A549 (cell line): ENCODE measurements around the gene CUX1. TPM values are rescaled to one million over a fixed set of nuclear protein-coding genes. Genes with fewer than 3 reads are reported as not detected.

Experiments used
- ATAC-seq, 2 experiments: fragments of 200-7000 bp in 1 of 2; fragments of >200 bp in 1 of 2; cut with Nextera tagmentation in 1 of 2; cut with Tn5 transposase in 1 of 2; 3 replicates each; pipeline versions ENCODE4 v1.8.0 to v1.9.1; 2018 to 2020; ENCODE audit warnings: mild to moderate bottlenecking in 1 of 2, moderate library complexity in 1 of 2
- CTCF ChIA-PET: fragments of 300-600 bp; sonication (Branson Sonifier 250); formaldehyde crosslinking; extraction: SDS; loops from one replicate; lab custom pipeline; 2021; ENCODE audit warnings: antibody characterized with exemption, inconsistent platforms; lab: Yijun Ruan, JAX
- POLR2A ChIA-PET: fragments of 350-600 bp; formaldehyde crosslinking; extraction: SDS; loops from one replicate; lab custom pipeline; 2021; ENCODE audit warnings: antibody characterized with exemption, inconsistent platforms; lab: Yijun Ruan, JAX
- DNase-seq, 2 experiments: peaks; one replicate each; pipeline versions ENCODE4 v3.0.0 to v3.0.0-alpha.2; 2011 to 2016; ENCODE audit warnings: low read depth in 1 of 2, low spot score in 1 of 2
- FAIRE-seq: peaks from 2 replicates; lab custom pipeline; 2011; peaks lifted over from hg19 to GRCh38; lab: Jason Lieb, UNC
- H3K27ac ChIP-seq, 2 experiments: fragments of >200 bp; sonication (Bioruptor Twin); formaldehyde crosslinking; 3 replicates each; pipeline ENCODE4 v1.5.1; 2016 to 2017
- H3K4me1 ChIP-seq: fragments of >200 bp; sonication (Bioruptor Twin); formaldehyde crosslinking; 3 replicates; pipeline ENCODE4 v1.6.1; 2016
- H3K4me2 ChIP-seq: fragments of >200 bp; sonication (Bioruptor Twin); formaldehyde crosslinking; 3 replicates; pipeline ENCODE4 v1.6.1; 2016
- H3K4me3 ChIP-seq: fragments of >200 bp; sonication (Bioruptor Twin); formaldehyde crosslinking; 3 replicates; pipeline ENCODE4 v1.5.1; 2016
- H3K9me3 ChIP-seq: fragments of >200 bp; sonication (Bioruptor Twin); formaldehyde crosslinking; 3 replicates; pipeline ENCODE4 v1.6.1; 2016
- BHLHE40 ChIP-seq: IDR thresholded peaks from 2 replicates; pipeline ENCODE4 v1.6.1; 2012; ENCODE audit warnings: low read depth, low read length, inconsistent platforms
- CBX2 ChIP-seq: fragments of 200-600 bp; sonication (generic); IDR thresholded peaks from 2 replicates; pipeline ENCODE4 v1.6.1; 2016; ENCODE audit warnings: low read depth, mild to moderate bottlenecking, borderline replicate concordance
- CEBPB ChIP-seq, 2 experiments: fragments of >200 bp in 1 of 2; sonication (Bioruptor Twin) in 1 of 2; formaldehyde crosslinking in 1 of 2; IDR thresholded peaks; 2 replicates each; pipeline ENCODE4 v1.6.1; 2012 to 2016
- EHMT2 ChIP-seq: fragments of 200-600 bp; sonication (generic); IDR thresholded peaks from 2 replicates; pipeline ENCODE4 v1.6.1; 2016; ENCODE audit warnings: antibody characterized with exemption, low read depth, mild to moderate bottlenecking, moderate library complexity
- ELK1 ChIP-seq: fragments of 150-350 bp; IDR thresholded peaks from 2 replicates; pipeline ENCODE4 v1.6.1; 2014; ENCODE audit warnings: low read depth, mild to moderate bottlenecking, low read length
- EP300 ChIP-seq, 2 experiments: fragments of >200 bp; sonication (Bioruptor Twin); formaldehyde crosslinking; IDR thresholded peaks; 2 replicates in 1 of 2; 3 replicates in 1 of 2; pipeline ENCODE4 v1.6.1; 2016 to 2017
- ESRRA ChIP-seq: fragments of 150-350 bp; IDR thresholded peaks from 2 replicates; pipeline ENCODE4 v1.6.1; 2014; ENCODE audit warnings: mild to moderate bottlenecking, low read length, borderline replicate concordance
- FOSB ChIP-seq: fragments of 250-450 bp; sonication (Bioruptor Pico); IDR thresholded peaks from 2 replicates; pipeline ENCODE4 v1.5.0; 2020; ENCODE audit warnings: mild to moderate bottlenecking, moderate library complexity
- FOSL2 ChIP-seq, 2 experiments: fragments of 450-650 bp in 1 of 2; fragments of >200 bp in 1 of 2; sonication (Bioruptor Twin) in 1 of 2; formaldehyde crosslinking; IDR thresholded peaks; 2 replicates each; pipeline versions ENCODE4 v1.5.0 to v1.6.1; 2016 to 2020; ENCODE audit warnings: mild to moderate bottlenecking in 1 of 2, moderate library complexity in 1 of 2
- FOXS1 ChIP-seq: fragments of 250-450 bp; sonication (Bioruptor Pico); IDR thresholded peaks from 2 replicates; pipeline ENCODE4 v1.5.0; 2020; ENCODE audit warnings: mild to moderate bottlenecking, moderate library complexity
- GATA3 ChIP-seq: IDR thresholded peaks from 2 replicates; pipeline ENCODE4 v1.6.1; 2012; ENCODE audit warnings: borderline replicate concordance
- JUN ChIP-seq, 2 experiments: fragments of >200 bp; sonication (Bioruptor Twin); formaldehyde crosslinking; IDR thresholded peaks; 2 replicates in 1 of 2; 3 replicates in 1 of 2; pipeline ENCODE4 v1.6.1; 2016 to 2017
- JUNB ChIP-seq: fragments of >200 bp; sonication (Bioruptor Twin); formaldehyde crosslinking; IDR thresholded peaks from 2 replicates; pipeline ENCODE4 v1.6.1; 2016
- MAX ChIP-seq: IDR thresholded peaks from 2 replicates; pipeline ENCODE4 v1.6.1; 2012
- MYC ChIP-seq: IDR thresholded peaks from 2 replicates; pipeline ENCODE4 v1.6.1; 2012; ENCODE audit warnings: mild to moderate bottlenecking, inconsistent platforms, low read length, improper control_type of control experiment, borderline replicate concordance
- NPAS2 ChIP-seq: fragments of 250-450 bp; sonication (Bioruptor Pico); IDR thresholded peaks from 2 replicates; pipeline ENCODE4 v1.8.0; 2022; ENCODE audit warnings: mild to moderate bottlenecking, moderate library complexity, borderline replicate concordance
- POLR2A ChIP-seq: IDR thresholded peaks from 2 replicates; pipeline ENCODE4 v1.6.1; 2012; ENCODE audit warnings: mild to moderate bottlenecking, low read length
- POLR2AphosphoS2 ChIP-seq: conservative IDR thresholded peaks from 2 replicates; pipeline ENCODE4 v1.6.1; 2012; ENCODE audit warnings: low read length, improper control_type of control experiment, inconsistent platforms
- RARB ChIP-seq: fragments of 250-450 bp; sonication (Bioruptor Pico); IDR thresholded peaks from 2 replicates; pipeline ENCODE4 v1.8.0; 2021; ENCODE audit warnings: mild to moderate bottlenecking, moderate library complexity
- RNF2 ChIP-seq: fragments of 200-600 bp; sonication (generic); IDR thresholded peaks from 2 replicates; pipeline ENCODE4 v1.6.1; 2016; ENCODE audit warnings: low read depth, mild to moderate bottlenecking, antibody characterized with exemption, moderate library complexity, borderline replicate concordance
- USF2 ChIP-seq: fragments of 450-650 bp; IDR thresholded peaks from 2 replicates; pipeline ENCODE4 v1.6.1; 2014; ENCODE audit warnings: antibody characterized with exemption
- ZFP36 ChIP-seq: fragments of 450-650 bp; IDR thresholded peaks from 2 replicates; pipeline ENCODE4 v1.6.1; 2014; ENCODE audit warnings: borderline replicate concordance; ENCODE audit not compliant: partially characterized antibody
- WGBS: methylation state at CpG from one replicate; pipeline ENCODE4 v1.1.6; 2017; ENCODE audit errors: missing lambda C conversion rate; 5-methylcytosine and 5-hydroxymethylcytosine counted together
- polyA plus RNA-seq, 4 experiments: library from polyadenylated mRNA; depleted of rRNA in 3 of 4; stranded (reverse); fragments of >200 nt; fragmentation: RNase III in 1 of 4; extraction: RNeasy Plus Mini Kit Qiagen cat#74134 plus additional on column Dnase treatment in 1 of 4; gene quantifications; 2 replicates in 3 of 4; 3 replicates in 1 of 4; pipeline ENCODE4 v1.2.3, GENCODE V29; 2011 to 2017
- TF ChIP-seq, protein P1 (sequence below): fragments of >200 bp; sonication (Bioruptor Twin); formaldehyde crosslinking; IDR thresholded peaks from 3 replicates; pipeline ENCODE4 v1.5.1; 2016
- TF ChIP-seq, protein P2 (sequence below): fragments of 250-450 bp; sonication (Bioruptor Pico); IDR thresholded peaks from 2 replicates; pipeline ENCODE4 v1.5.0; 2020; ENCODE audit warnings: low read depth, mild to moderate bottlenecking, moderate library complexity
- TF ChIP-seq, protein P3 (sequence below): IDR thresholded peaks from 2 replicates; pipeline ENCODE4 v1.6.1; 2012

Gene CUX1
- polyA plus RNA-seq, 2 of the 4 experiments (the other 2 are of a cell fraction), result 32.7 to 33.4 TPM

- Histone ChIP-seq H3K27ac (no peak overlapping the region), H3K9me3 (no peaks in the 10 kb centered on the region), H3K4me3 (no peak overlapping the region), H3K4me2 (no peak overlapping the region), H3K4me1 (peaks cover 5% of the 10 kb centered on the region; the same call in 1 of the 3 replicates)
- ATAC-seq (no peak), DNase-seq (no peak), FAIRE-seq (no peak)
- POLR2A ChIA-PET, result no interaction called here
- CTCF ChIA-PET, result interaction anchor here (1.2 kb wide), 1 partner anchor 205 kb away, joined by 4 read pairs; no protein-coding TSS in a partner anchor
- 90% methylated on average over 8 of the region's 8 CpGs for WGBS
- no peak for TF ChIP-seq MYC
- TF ChIP-seq ELK1, result no peak
- TF ChIP-seq JUN (IDR thresholded peaks at IDR 0.05), result no peak
- TF ChIP-seq MAX, result no peak
- TF ChIP-seq GATA3, result no peak
- no peak for TF ChIP-seq POLR2AphosphoS2
- TF ChIP-seq BHLHE40, result no peak
- no peak for TF ChIP-seq CBX2
- TF ChIP-seq FOXS1, result no peak
- TF ChIP-seq USF2, result no peak
- TF ChIP-seq ESRRA, result no peak
- no peak for TF ChIP-seq RARB (CRISPR knock-in tag)
- TF ChIP-seq, protein P1, sequence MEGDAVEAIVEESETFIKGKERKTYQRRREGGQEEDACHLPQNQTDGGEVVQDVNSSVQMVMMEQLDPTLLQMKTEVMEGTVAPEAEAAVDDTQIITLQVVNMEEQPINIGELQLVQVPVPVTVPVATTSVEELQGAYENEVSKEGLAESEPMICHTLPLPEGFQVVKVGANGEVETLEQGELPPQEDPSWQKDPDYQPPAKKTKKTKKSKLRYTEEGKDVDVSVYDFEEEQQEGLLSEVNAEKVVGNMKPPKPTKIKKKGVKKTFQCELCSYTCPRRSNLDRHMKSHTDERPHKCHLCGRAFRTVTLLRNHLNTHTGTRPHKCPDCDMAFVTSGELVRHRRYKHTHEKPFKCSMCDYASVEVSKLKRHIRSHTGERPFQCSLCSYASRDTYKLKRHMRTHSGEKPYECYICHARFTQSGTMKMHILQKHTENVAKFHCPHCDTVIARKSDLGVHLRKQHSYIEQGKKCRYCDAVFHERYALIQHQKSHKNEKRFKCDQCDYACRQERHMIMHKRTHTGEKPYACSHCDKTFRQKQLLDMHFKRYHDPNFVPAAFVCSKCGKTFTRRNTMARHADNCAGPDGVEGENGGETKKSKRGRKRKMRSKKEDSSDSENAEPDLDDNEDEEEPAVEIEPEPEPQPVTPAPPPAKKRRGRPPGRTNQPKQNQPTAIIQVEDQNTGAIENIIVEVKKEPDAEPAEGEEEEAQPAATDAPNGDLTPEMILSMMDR, result no peak
These were observed 213.3 kb downstream of the CUX1 start for GRCh38 chr7:102030696-102031095.

DNA sequence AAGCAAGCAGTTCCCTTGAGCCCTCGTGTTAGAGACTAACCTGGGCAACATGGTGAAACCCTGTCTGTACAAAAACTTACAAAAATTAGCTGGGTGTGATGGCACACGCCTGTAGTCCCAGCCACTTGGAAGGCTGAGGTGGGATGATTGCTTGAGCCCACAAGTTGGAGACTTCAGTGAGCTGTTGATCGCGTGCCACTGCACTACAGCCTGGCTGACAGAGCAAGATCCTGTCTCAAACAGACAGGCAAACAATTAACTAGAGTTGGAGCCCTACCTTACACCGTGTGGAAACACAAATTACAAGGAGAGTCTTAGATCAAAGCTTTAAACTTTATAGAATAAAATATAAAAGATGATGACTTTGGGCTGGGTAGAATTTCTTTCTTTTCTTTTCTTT, 219.5 kb downstream of the CUX1 start:
- Histone ChIP-seq H3K4me1 (peaks cover 11% of the 10 kb centered on the region), H3K4me2 (no peak overlapping the region), H3K9me3 (no peaks in the 10 kb centered on the region), H3K27ac (peak overlapping the region in 1 of 2 experiments; percentile 29; a peak in 2 of 6 replicates), H3K4me3 (no peak overlapping the region)
- POLR2A ChIA-PET, result no interaction called here
- ATAC-seq (no peak), FAIRE-seq (no peak), DNase-seq (no peak)
- TF ChIP-seq JUNB (no peak), CBX2 (no peak), POLR2A (no peak), EHMT2 (no peak), MAX (no peak), POLR2AphosphoS2 (no peak), NPAS2 (CRISPR knock-in tag) (no peak), FOXS1 (no peak), FOSB (CRISPR knock-in tag) (no peak), FOSL2 (IDR thresholded peaks at IDR 0.05) (no peak), FOSL2 (CRISPR knock-in tag; IDR thresholded peaks at IDR 0.05) (no peak), RNF2 (no peak), CEBPB (IDR thresholded peaks at IDR 0.05) (no peak), RARB (CRISPR knock-in tag) (no peak), EP300 (IDR thresholded peaks at IDR 0.05) (no peak), ZFP36 (no peak), BHLHE40 (no peak)
- TF ChIP-seq, protein P2, sequence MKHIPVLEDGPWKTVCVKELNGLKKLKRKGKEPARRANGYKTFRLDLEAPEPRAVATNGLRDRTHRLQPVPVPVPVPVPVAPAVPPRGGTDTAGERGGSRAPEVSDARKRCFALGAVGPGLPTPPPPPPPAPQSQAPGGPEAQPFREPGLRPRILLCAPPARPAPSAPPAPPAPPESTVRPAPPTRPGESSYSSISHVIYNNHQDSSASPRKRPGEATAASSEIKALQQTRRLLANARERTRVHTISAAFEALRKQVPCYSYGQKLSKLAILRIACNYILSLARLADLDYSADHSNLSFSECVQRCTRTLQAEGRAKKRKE (CRISPR knock-in tag), result no peak
- TF ChIP-seq, protein P3, sequence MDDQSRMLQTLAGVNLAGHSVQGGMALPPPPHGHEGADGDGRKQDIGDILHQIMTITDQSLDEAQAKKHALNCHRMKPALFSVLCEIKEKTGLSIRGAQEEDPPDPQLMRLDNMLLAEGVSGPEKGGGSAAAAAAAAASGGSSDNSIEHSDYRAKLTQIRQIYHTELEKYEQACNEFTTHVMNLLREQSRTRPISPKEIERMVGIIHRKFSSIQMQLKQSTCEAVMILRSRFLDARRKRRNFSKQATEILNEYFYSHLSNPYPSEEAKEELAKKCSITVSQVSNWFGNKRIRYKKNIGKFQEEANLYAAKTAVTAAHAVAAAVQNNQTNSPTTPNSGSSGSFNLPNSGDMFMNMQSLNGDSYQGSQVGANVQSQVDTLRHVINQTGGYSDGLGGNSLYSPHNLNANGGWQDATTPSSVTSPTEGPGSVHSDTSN, result no peak
- TF ChIP-seq, protein P1, result no peak
- WGBS, result 91% methylated on average over 5 of the region's 5 CpGs
- CTCF ChIA-PET, result interaction anchor here (0.8 to 1.7 kb wide), 2 partner anchors 19 to 284 kb away, joined by 4 read pairs; no protein-coding TSS in a partner anchor
